Measurements from ENCODE around the gene INSL3. TPM values are rescaled to one million over a fixed set of nuclear protein-coding genes. Genes with fewer than 3 reads are reported as not detected.

Gene INSL3
- polyA plus RNA-seq, 1 donor from 2014 or later, result not detected

DNA sequence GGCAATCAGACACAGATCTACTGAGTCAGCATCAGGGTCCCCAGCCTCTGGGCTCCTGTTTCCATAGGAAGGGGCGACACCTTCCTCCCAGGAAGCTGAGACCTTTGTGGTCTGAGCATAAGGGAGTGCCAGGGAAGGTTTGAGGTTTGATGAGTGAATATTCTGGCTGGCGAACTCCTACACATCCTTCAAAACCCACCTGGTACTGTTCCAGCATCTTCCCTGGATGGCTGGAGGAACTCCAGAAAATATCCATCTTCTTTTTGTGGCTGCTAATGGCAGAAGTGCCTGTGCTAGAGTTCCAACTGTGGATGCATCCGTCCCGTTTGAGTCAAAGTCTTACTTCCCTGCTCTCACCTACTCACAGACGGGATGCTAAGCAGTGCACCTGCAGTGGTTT lies 9.2 kb downstream of the INSL3 start:
- Histone ChIP-seq H3K9ac (ENCODE audit: low read length) (no peak overlapping the region), H3K36me3 (ENCODE audit: insufficient read depth, low read length) (no peaks in the 10 kb centered on the region), H2AFZ (ENCODE audit: low read depth, low read length) (no peak overlapping the region), H3K9me3 (ENCODE audit: low read length) (no peaks in the 10 kb centered on the region), H3K9me2 (ENCODE audit: insufficient read depth, low read length) (no peaks in the 10 kb centered on the region), H3K27me3 (ENCODE audit: insufficient read depth, low read depth, low read length) (no peaks in the 10 kb centered on the region), H3K79me2 (replicated peaks; ENCODE audit: insufficient read depth, low read length) (no peaks in the 10 kb centered on the region), H4K20me1 (ENCODE audit: insufficient read depth) (no peaks in the 10 kb centered on the region), H3K4me3 (ENCODE audit: low read length) (no peak overlapping the region), H3K4me2 (ENCODE audit: low read length) (no peak overlapping the region), H3F3A (ENCODE audit: insufficient read depth, low read length, poor library complexity, severe bottlenecking) (no peaks in the 10 kb centered on the region), H3K27ac (ENCODE audit: low read length) (no peak overlapping the region)
- TF ChIP-seq, protein P1, sequence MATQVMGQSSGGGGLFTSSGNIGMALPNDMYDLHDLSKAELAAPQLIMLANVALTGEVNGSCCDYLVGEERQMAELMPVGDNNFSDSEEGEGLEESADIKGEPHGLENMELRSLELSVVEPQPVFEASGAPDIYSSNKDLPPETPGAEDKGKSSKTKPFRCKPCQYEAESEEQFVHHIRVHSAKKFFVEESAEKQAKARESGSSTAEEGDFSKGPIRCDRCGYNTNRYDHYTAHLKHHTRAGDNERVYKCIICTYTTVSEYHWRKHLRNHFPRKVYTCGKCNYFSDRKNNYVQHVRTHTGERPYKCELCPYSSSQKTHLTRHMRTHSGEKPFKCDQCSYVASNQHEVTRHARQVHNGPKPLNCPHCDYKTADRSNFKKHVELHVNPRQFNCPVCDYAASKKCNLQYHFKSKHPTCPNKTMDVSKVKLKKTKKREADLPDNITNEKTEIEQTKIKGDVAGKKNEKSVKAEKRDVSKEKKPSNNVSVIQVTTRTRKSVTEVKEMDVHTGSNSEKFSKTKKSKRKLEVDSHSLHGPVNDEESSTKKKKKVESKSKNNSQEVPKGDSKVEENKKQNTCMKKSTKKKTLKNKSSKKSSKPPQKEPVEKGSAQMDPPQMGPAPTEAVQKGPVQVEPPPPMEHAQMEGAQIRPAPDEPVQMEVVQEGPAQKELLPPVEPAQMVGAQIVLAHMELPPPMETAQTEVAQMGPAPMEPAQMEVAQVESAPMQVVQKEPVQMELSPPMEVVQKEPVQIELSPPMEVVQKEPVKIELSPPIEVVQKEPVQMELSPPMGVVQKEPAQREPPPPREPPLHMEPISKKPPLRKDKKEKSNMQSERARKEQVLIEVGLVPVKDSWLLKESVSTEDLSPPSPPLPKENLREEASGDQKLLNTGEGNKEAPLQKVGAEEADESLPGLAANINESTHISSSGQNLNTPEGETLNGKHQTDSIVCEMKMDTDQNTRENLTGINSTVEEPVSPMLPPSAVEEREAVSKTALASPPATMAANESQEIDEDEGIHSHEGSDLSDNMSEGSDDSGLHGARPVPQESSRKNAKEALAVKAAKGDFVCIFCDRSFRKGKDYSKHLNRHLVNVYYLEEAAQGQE (IDR thresholded peaks at IDR 0.05; ENCODE audit: borderline replicate concordance), result no peak
- TF ChIP-seq, protein P2, sequence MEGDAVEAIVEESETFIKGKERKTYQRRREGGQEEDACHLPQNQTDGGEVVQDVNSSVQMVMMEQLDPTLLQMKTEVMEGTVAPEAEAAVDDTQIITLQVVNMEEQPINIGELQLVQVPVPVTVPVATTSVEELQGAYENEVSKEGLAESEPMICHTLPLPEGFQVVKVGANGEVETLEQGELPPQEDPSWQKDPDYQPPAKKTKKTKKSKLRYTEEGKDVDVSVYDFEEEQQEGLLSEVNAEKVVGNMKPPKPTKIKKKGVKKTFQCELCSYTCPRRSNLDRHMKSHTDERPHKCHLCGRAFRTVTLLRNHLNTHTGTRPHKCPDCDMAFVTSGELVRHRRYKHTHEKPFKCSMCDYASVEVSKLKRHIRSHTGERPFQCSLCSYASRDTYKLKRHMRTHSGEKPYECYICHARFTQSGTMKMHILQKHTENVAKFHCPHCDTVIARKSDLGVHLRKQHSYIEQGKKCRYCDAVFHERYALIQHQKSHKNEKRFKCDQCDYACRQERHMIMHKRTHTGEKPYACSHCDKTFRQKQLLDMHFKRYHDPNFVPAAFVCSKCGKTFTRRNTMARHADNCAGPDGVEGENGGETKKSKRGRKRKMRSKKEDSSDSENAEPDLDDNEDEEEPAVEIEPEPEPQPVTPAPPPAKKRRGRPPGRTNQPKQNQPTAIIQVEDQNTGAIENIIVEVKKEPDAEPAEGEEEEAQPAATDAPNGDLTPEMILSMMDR (IDR thresholded peaks at IDR 0.05; ENCODE audit: poor library complexity, severe bottlenecking), result no peak
- TF ChIP-seq TAF1 (IDR thresholded peaks at IDR 0.05; ENCODE audit: low read depth) (no peak), EP300 (conservative IDR thresholded peaks at IDR 0.05; ENCODE audit: poor library complexity, severe bottlenecking) (no peak), SMC3 (conservative IDR thresholded peaks at IDR 0.05; ENCODE audit: poor library complexity) (no peak), RAD21 (conservative IDR thresholded peaks at IDR 0.05) (no peak), EZH2 (IDR thresholded peaks at IDR 0.05; ENCODE audit: borderline replicate concordance, insufficient read depth, low read length, poor library complexity, severe bottlenecking) (no peak)

DNA sequence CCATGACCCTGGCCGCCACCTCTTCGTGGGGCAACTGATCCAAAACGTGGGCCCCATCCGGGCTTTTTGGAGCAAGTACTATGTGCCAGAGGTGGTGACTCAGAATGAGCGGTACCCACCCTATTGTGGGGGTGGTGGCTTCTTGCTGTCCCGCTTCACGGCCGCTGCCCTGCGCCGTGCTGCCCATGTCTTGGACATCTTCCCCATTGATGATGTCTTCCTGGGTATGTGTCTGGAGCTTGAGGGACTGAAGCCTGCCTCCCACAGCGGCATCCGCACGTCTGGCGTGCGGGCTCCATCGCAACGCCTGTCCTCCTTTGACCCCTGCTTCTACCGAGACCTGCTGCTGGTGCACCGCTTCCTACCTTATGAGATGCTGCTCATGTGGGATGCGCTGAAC lies 9.6 kb downstream of the INSL3 start:
- no peak overlapping the region for H3K4me3 ChIP-seq (ENCODE audit: low read length)
- no peak overlapping the region for H3K27ac ChIP-seq (ENCODE audit: low read length)
- TF ChIP-seq, protein P1 (IDR thresholded peaks at IDR 0.05; ENCODE audit: borderline replicate concordance), result no peak
- TF ChIP-seq TAF1 (IDR thresholded peaks at IDR 0.05; ENCODE audit: low read depth), result no peak
- TF ChIP-seq, protein P2 (IDR thresholded peaks at IDR 0.05; ENCODE audit: poor library complexity, severe bottlenecking), result no peak
- no peak for TF ChIP-seq RAD21 (conservative IDR thresholded peaks at IDR 0.05)
- TF ChIP-seq MXI1 (conservative IDR thresholded peaks at IDR 0.05; ENCODE audit: poor library complexity, severe bottlenecking), result no peak
- TF ChIP-seq EZH2 (IDR thresholded peaks at IDR 0.05; ENCODE audit: borderline replicate concordance, insufficient read depth, low read length, poor library complexity, severe bottlenecking), result no peak
- no peak overlapping the region for H3K9ac ChIP-seq (ENCODE audit: low read length)
- H3K79me2 ChIP-seq (replicated peaks; ENCODE audit: insufficient read depth, low read length), result no peaks in the 10 kb centered on the region
- no peaks in the 10 kb centered on the region for H3K27me3 ChIP-seq (ENCODE audit: insufficient read depth, low read depth, low read length)
- H3K9me3 ChIP-seq (ENCODE audit: low read length), result no peaks in the 10 kb centered on the region
- H3F3A ChIP-seq (ENCODE audit: insufficient read depth, low read length, poor library complexity, severe bottlenecking), result no peaks in the 10 kb centered on the region
- no peaks in the 10 kb centered on the region for H3K9me2 ChIP-seq (ENCODE audit: insufficient read depth, low read length)
- no peaks in the 10 kb centered on the region for H4K20me1 ChIP-seq (ENCODE audit: insufficient read depth)
- H3K4me2 ChIP-seq (ENCODE audit: low read length), result no peak overlapping the region
- H3K36me3 ChIP-seq (ENCODE audit: insufficient read depth, low read length), result no peaks in the 10 kb centered on the region
- no peak overlapping the region for H2AFZ ChIP-seq (ENCODE audit: low read depth, low read length)
